HFF-Myc (cell line): Measurements from ENCODE around the gene CMTR1.
A peak's percentile ranks its signal among the peaks of the same experiment; 100 is the strongest.

ENCODE experiments used
- DNase-seq: peaks from one replicate; pipeline ENCODE4 v3.0.0-alpha.2; 2011; ENCODE audit warnings: low read depth; ENCODE audit errors: extremely low read depth
- H3K4me3 ChIP-seq: replicated peaks from 2 replicates; pipeline ENCODE4 v1.5.1; 2011; ENCODE audit warnings: low read depth, mild to moderate bottlenecking, control low read depth, low read length
- CTCF ChIP-seq: IDR thresholded peaks from 2 replicates; pipeline ENCODE4 v1.5.1; 2012; ENCODE audit warnings: mild to moderate bottlenecking, low read depth, low read length, control low read depth; ENCODE audit errors: missing control alignments

CMTR1 gene

GRCh38 chr6:37432916-37433656 lies at the start of gene CMTR1:
Gene CMTR1 (plus strand): TSS chr6:37433221. CDS start chr6:37435630, 2,409 bp downstream.
- TF ChIP-seq CTCF, result no peak
- peak; percentile 58 for DNase-seq
- H3K4me3 ChIP-seq, result peak within 1 kb of the TSS; percentile 91

DNA sequence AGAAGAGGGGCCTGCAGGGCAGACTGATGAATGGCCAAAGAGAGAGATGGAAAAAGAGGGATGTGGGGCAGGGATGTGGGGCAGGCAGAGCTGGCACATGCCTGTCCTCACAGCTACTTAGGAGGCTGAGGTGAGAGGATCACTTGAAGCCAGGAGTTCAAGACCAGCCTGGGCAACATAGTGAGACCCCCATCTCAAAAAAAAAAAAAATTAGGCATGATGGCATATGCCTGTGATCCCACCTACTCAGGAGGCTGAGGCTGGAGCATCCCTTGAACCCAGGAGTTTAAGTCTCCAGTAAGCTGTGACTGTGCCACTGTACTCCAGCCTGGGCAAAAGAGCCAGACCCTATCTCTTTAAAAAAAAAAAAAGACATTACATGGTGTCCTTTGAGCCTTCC lies 44.4 kb upstream of the CMTR1 start:
- DNase-seq, result no peak
- TF ChIP-seq CTCF, result no peak
- H3K4me3 ChIP-seq, result no peak overlapping the region

GRCh38 chr6:37389857-37390256 lies 43.2 kb upstream of the CMTR1 start:
- TF ChIP-seq CTCF, result no peak
- DNase-seq, result no peak

DNA sequence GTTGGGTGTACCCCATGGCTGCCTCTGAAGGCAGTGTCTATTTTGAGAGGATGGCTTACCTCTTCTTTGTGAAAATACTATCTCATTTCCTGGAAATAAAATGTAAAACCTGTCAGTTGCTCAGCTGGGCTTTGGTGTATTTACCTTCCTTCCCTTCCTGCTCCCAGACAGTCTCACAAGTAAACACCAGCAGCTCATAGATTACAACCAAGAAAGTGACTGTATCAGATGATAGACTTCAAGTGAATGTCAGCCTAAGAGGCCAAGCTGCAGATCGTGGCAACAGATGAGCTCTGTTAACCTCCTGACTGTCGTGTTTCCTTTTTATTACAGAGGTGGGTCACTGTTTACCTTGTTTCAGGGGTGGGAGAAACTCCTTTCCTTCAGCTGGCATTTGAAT lies 41.9 kb upstream of the CMTR1 start:
- TF ChIP-seq CTCF, result no peak
- DNase-seq, result no peak
- H3K4me3 ChIP-seq, result no peak overlapping the region

More at GRCh38 chr6:37389857-37390256, 43.2 kb upstream of the CMTR1 start:
- no peak overlapping the region for H3K4me3 ChIP-seq

- no peak for DNase-seq
- no peak for TF ChIP-seq CTCF
- H3K4me3 ChIP-seq, result no peak overlapping the region
These were observed 40.2 kb upstream of the CMTR1 start for GRCh38 chr6:37392821-37393220.

DNA sequence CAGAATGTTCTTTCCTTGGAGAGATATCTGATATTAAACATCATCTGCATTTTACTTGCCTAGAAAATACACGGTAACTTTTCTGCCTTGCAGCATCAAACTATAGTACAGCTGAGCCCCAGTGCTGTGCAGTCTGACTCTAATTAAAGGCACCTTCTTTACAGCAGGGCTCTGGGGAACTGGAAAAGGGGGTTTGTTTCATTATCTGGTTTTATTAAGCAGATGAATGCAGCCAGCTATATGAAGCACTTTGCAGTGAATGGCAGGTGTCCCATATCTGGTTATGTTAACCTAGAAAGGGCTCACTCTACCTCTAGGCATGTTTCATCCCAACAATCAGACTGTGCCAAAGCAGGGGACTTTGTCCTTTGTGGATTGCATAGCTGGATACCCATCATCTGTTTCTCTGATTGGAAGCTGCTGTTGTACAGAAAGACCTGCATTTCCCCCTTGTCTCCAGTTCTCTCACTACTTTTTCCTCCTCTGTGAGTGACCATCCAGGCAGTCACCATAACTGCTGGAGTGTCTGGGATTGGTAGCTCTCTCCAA lies 39.6 kb upstream of the CMTR1 start:
- no peak for DNase-seq
- H3K4me3 ChIP-seq, result no peak overlapping the region
- TF ChIP-seq CTCF, result no peak
